IPS-NIHi11 (cell line): Measurements from ENCODE around the gene ZNF428.
A peak's percentile ranks its signal among the peaks of the same experiment; 100 is the strongest.
"Not testable (repeated sequence)": the region's sequence is repeated elsewhere in the genome, so short reads cannot be mapped to it uniquely, and the experiment has no call there.

ENCODE experiments used
- DNase-seq: peaks from one replicate; pipeline ENCODE4 v3.0.0; 2012; ENCODE audit warnings: mixed read lengths, low spot score

The ZNF428 gene

GRCh38 chr19:43616954-43617353 is 2.5 kb downstream of the ZNF428 start:
- DNase-seq, result no peak

- no peak for DNase-seq
These were observed 3.1 kb downstream of the ZNF428 start for GRCh38 chr19:43616306-43616705.

GRCh38 chr19:43612374-43612773 is 7.1 kb downstream of the ZNF428 start:
- DNase-seq, result no peak

- no peak for DNase-seq
These were observed 7.6 kb downstream of the ZNF428 start, which contains the start of gene SRRM5 for GRCh38 chr19:43611788-43612187. TSS of gene SRRM5 (plus strand) at chr19:43612088. CDS start at chr19:43612122, 34 bp downstream.

GRCh38 chr19:43610493-43610892 is 8.9 kb downstream of the ZNF428 start:
- DNase-seq, result no peak

GRCh38 chr19:43609872-43610271 is 9.6 kb downstream of the ZNF428 start:
- no peak for DNase-seq

- DNase-seq, result no peak
These were observed 11.9 kb downstream of the ZNF428 start for GRCh38 chr19:43607238-43608205.

- no peak for DNase-seq
These were observed 12.7 kb downstream of the ZNF428 start for GRCh38 chr19:43606569-43607229.

- no peak for DNase-seq
These were observed 13.4 kb downstream of the ZNF428 start for GRCh38 chr19:43605875-43606568.

- not testable (repeated sequence) for DNase-seq
These were observed 19.1 kb downstream of the ZNF428 start for GRCh38 chr19:43600326-43600725.

GRCh38 chr19:43599635-43600295 is 19.7 kb downstream of the ZNF428 start:
- DNase-seq, result no peak

- no peak for DNase-seq
These were observed 20.8 kb downstream of the ZNF428 start for GRCh38 chr19:43598445-43599240.

- no peak for DNase-seq
These were observed 21.6 kb downstream of the ZNF428 start for GRCh38 chr19:43597876-43598275.

- DNase-seq, result no peak
These were observed 22.5 kb downstream of the ZNF428 start for GRCh38 chr19:43596842-43597461.

- DNase-seq, result peak; percentile 97
These were observed 23.2 kb downstream of the ZNF428 start, which contains the start of the genes IRGQ and ZNF576 for GRCh38 chr19:43595999-43596841. TSS of gene IRGQ (minus strand) at chr19:43596134. CDS start at chr19:43595338, 796 bp downstream. TSS of gene ZNF576 (plus strand) at chr19:43596595. CDS start at chr19:43597109, 514 bp downstream.

- no peak for DNase-seq
These were observed 23.8 kb downstream of the ZNF428 start for GRCh38 chr19:43595605-43595998.

- peak; percentile 76 for DNase-seq
These were observed 24.5 kb downstream of the ZNF428 start for GRCh38 chr19:43594710-43595604.

- no peak for DNase-seq
These were observed 25.2 kb downstream of the ZNF428 start for GRCh38 chr19:43594081-43594697.
